HG02763 (cell line): ENCODE data around the gene PGGHG.

Source experiments
- ATAC-seq: cut with Tn5 transposase; IDR thresholded peaks from one replicate; pipeline ENCODE4 v1.9.1; 2021; ENCODE audit warnings: mild to moderate bottlenecking, moderate library complexity; ENCODE audit not compliant: unreplicated experiment

The PGGHG gene

DNA sequence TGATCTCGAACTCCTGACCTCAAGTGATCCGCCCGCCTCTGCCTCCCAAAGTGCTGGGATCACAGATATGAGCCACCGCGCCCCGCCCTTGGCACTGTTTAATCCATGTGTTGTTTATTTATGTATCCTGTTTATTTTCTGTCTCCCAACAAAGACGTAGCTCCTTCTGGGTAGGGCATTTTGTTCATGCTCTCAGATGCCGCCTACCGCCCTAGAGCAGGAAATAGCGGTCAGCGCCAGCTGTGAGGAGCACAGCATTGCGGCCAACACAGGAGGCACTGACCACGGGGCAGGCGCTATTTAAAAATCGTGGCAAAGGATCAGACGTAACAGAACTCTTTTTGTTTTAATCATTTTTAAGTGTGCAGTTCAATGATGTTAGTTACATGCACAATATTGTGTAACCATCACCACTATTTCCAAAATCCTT is 20.2 kb upstream of the PGGHG start:
- peak; percentile 41 for ATAC-seq

DNA sequence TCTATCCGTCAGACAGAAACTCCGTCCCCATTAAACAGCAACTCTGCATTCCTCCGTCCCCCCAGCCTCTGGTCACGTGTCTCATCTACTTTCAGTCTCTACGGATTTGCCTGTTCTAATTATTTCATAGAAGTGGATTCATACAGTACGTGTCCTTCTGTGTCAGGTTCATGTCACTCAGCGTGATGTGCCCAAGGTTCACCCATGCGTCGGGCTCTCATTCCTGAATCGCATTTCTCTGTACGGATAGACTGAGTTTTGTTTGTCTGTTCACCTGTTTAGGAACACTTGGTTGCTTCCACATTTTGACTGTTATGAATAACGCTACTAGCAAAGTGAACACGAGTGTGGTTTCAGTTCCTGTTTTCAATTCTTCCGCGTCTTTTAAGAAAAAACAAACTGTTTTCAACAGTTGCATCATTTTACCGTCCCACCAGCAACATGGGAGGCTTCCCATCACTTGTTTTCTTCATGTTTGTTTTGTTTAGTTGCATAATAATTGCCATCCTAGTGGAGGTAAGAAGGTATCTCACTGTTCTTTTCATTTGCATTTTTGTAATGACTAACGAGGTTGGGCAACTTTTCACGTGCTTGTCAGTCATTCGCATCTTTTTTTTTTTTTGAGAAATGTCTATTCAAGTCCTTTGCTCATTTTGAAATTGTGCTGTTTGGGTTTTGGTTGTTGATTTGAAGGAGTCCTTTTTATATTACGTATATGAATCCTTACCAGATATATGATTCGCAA is 19.6 kb upstream of the PGGHG start:
- peak; percentile 68 for ATAC-seq

DNA sequence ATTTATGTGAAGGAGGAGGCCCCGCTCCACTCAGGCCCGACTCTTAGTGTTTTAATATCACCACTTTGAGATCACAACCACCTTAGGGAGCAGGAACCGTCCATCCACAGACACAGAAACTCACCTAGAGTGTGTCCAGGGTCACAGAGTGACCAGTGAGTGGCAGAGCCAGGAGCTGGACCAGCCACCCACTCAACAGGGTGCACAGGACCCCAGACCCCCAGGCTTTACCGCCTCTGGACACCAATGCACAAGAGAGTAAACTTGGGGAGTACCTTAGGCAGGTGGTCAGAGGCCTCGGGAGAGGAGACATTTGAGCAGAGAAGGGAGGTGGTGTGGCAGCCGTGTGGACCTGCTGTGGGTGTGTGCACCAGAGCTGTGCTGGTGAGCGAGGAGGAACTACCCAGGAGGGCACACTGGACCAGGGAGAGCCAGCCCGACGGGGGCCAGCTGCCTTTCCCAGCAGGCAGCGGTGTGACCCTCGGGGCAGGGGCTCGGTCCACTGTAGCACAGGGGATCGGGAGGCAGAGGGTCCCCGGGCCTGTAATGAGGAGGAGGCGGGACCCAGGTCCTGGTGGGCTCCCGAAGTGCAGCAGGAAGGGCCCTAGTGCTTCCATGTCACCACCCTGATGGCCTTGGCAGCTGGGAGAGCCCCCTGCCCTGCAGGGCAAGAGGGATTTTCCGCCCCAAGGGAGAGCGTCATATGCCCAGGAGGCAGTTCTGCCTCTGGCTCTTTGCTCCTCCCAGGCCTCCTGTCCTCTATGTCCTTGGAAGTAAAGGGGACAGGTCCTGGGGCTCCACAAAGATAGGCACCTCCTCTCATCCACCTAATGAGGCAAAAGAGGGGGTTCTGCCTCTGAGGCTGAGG is 18.2 kb upstream of the PGGHG start:
- ATAC-seq = no peak

DNA sequence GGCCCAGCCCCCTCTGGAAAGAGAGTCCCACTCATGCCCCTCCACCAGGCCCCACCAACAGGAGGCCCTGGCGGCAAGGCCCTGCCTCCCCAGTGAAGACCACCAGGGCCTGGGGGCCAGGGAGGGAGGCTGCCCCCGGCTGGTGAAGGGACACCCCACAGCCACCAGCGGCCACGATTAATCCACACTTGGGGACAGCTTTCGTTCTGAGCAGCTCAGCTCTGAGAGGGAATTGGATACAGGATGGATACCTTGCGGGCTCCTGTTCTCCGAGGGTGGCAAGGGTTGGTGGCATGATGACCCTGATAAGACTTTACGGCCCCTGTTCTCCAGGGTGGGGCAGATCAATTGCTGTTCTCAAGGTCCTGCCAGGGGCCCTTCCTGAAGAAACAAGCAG is 17.6 kb upstream of the PGGHG start:
- no peak for ATAC-seq

DNA sequence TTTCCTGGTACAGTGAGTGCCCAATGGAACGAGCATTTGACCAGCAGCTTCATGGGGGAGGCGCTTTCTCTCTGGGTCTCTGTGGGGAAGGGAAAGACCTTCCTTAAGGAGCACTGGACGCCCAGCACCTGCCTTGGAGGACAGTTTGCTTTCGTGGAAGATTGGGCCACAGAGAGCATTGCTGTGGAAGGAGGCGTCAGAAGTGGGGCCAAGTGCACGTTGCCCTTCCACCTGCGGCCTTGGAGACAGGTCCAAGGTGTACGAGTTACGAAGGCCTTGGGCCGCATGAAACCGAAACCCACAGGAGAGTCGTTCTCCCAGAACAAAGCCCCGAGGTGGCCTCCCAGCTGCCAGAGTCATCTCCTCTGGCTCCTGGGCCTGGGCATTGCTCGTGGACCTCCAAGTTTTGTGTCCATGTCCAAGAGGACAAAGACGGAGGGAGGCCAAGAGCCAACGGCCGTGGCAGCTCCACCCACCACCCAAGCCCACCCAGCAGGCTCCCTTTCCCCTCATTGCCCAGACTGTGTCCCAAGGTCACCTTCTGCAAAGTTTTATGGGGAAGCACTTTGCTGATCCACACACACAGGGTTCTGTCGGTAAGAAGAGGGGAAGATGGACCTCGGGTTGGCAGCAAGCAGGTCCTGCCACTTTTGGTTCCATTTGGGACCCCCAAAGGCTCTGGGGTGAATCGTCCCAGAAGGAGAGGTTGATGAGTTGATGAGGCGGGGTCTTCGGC is 16.6 kb upstream of the PGGHG start:
- no peak for ATAC-seq

DNA sequence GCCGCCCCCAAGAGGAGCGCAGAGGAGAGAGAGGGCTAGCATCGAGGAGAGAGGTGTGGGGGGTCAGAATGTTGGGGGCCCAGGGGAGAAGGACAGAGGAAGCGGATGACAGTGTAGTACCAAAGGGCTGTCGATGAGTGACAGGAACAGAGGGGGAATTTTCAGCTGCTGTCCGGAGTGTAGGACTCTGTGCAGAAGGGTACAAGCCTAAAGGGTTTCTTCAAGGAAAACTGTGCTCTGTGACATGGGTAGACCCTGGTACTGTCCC is 16.1 kb upstream of the PGGHG start:
- no peak for ATAC-seq

DNA sequence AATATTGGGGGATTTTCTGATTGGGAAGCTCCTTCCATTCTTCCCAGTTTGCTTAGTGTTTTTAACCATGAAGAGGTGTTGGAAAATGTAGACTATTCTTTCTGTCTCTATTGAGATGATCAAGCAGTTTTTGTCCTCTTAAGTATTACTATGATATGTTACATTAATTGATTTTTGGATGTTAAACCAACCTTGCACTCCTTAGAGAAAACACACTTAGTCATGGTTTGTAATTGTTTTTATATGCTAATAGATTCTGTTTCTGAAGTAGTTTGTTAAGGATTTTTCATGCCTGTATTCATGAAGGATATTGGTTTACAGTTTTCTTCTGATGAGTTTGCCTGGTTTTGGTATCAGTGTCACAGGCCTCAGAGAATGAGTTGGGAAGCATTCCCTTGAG is 12.7 kb upstream of the PGGHG start:
- ATAC-seq = no peak

DNA sequence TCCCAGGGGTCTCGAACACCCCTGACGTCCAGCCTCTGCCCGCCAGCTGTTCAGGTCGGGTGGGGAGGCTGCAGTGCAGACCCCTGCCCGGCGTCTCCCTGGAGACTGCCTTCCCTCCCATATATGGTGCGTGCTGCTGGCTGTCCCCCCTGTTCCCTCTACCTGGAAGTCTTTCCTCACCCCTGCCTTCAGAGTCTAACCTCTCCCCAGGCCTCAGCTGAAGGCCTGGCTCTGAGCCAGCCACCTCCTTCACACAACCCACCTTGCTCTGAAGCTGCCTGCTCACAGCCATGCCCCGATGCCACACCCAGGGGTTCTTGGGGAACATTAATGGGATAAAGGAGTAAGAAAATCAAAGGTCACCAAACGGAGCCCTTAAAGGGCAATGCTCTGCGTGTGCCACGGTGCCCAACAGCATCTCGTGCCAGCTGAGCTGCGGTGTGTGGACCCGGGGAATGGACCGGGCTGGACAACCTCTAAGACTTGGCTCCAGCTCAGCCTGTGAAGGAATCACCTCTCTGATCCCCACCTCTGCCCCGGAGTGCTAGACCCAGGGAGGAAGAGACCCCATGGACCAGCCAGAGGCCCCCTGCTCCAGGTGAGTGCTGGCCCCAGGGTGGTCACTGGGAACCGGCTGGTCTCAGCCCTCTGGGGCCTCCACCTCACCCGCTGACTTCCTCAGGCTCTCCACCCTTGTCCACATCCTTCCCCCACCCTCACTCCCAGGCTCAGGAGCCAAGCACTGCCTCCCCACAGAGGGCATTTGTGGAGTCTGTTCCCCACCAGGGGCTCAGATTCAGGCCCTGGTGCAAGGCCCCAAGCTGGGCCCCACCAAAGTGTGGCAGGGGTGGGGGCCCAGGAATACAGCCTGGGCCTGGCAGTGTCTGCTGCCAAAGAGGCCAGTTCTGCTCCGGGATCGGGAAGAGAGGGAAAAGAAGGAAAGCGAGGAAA is 10.7 kb upstream of the PGGHG start, which contains the start of gene NLRP6:
Gene NLRP6 (plus strand): TSS at position 407 of the 951 bp plus-strand sequence. CDS start 163 bp downstream, at position 570.
- no peak for ATAC-seq

DNA sequence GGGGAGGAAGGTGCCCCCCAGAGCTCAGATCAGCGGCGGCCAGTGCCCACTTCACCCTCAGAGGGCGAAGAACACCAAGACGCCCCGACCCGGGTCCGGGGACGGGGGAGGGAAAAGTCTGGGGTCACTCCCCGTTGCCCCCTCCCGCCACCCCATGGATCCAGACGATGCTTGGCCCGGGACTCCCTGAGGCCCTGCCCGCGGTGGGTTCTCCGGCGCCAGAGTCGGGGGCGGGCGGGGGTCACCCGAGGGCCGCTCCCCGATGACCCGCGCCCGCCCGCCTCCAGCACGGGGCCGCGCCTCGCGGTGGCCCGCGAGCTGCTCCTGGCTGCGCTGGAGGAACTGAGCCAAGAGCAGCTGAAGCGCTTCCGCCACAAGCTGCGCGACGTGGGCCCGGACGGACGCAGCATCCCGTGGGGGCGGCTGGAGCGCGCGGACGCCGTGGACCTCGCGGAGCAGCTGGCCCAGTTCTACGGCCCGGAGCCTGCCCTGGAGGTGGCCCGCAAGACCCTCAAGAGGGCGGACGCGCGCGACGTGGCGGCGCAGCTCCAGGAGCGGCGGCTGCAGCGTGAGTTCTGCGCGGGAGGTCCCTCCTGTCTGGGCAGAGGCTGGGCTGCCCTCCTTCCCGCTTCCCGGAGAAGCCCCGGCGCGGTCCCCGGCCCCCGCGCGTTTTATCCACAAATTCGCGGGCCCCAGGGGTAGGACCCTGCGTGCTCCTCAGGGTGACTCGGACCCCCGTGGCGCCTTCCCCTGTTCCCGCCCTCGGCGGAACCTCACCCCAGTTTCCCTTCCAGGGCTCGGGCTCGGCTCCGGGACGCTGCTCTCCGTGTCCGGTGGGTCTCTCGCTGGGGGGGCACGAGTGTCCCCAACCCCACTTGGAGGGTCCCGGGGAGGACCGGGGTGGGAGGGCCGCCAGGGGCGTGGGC is 9.6 kb upstream of the PGGHG start:
- no peak for ATAC-seq

DNA sequence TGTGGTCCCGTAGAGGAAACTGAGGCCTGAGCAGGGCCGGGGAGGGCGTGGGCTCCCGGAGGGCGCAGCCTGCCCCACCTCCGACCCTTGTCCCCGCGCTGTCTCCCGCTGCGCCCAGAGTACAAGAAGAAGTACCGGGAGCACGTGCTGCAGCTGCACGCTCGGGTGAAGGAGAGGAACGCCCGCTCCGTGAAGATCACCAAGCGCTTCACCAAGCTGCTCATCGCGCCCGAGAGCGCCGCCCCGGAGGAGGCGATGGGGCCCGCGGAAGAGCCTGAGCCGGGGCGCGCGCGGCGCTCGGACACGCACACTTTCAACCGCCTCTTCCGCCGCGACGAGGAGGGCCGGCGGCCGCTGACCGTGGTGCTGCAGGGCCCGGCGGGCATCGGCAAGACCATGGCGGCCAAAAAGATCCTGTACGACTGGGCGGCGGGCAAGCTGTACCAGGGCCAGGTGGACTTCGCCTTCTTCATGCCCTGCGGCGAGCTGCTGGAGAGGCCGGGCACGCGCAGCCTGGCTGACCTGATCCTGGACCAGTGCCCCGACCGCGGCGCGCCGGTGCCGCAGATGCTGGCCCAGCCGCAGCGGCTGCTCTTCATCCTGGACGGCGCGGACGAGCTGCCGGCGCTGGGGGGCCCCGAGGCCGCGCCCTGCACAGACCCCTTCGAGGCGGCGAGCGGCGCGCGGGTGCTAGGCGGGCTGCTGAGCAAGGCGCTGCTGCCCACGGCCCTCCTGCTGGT is 8.8 kb upstream of the PGGHG start:
- no peak for ATAC-seq

DNA sequence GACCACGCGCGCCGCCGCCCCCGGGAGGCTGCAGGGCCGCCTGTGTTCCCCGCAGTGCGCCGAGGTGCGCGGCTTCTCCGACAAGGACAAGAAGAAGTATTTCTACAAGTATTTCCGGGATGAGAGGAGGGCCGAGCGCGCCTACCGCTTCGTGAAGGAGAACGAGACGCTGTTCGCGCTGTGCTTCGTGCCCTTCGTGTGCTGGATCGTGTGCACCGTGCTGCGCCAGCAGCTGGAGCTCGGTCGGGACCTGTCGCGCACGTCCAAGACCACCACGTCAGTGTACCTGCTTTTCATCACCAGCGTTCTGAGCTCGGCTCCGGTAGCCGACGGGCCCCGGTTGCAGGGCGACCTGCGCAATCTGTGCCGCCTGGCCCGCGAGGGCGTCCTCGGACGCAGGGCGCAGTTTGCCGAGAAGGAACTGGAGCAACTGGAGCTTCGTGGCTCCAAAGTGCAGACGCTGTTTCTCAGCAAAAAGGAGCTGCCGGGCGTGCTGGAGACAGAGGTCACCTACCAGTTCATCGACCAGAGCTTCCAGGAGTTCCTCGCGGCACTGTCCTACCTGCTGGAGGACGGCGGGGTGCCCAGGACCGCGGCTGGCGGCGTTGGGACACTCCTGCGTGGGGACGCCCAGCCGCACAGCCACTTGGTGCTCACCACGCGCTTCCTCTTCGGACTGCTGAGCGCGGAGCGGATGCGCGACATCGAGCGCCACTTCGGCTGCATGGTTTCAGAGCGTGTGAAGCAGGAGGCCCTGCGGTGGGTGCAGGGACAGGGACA is 8.0 kb upstream of the PGGHG start:
- no peak for ATAC-seq

DNA sequence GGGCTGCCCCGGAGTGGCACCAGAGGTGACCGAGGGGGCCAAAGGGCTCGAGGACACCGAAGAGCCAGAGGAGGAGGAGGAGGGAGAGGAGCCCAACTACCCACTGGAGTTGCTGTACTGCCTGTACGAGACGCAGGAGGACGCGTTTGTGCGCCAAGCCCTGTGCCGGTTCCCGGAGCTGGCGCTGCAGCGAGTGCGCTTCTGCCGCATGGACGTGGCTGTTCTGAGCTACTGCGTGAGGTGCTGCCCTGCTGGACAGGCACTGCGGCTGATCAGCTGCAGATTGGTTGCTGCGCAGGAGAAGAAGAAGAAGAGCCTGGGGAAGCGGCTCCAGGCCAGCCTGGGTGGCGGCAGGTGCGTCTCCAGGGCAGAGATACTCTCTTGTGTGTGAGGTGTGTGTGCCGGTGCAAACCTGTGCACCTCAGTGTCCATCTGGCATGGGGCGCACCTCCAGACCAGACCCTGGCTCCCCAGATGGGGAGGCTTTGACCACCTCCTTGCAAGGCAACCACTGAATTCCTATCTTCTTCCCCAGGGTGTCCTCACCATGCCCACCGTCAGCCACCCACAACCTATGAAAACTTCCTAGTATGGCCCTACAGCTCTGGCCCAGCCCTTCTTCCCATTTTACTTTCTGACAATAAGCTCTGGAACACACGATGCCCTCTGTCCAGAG is 7.3 kb upstream of the PGGHG start:
- ATAC-seq = no peak

DNA sequence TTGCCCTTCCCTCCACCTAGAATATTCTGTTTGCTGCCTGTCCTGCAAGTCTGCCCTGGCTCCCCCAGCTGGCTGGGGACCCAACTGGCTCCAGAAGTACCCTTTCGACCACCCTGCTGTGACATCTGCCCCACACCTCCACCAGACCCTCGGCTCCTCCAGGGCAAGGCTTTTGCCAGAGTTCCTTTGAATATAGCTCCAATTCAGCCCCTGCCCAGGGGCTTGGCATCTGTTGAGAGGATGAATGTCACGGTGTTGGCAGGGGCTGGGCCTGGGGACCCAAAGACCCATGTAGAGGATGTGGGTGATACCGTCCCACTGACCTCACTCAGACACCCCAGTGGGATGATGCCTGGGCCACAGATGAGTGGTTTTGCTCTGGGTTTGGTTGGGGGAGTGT is 6.8 kb upstream of the PGGHG start:
- ATAC-seq = no peak

DNA sequence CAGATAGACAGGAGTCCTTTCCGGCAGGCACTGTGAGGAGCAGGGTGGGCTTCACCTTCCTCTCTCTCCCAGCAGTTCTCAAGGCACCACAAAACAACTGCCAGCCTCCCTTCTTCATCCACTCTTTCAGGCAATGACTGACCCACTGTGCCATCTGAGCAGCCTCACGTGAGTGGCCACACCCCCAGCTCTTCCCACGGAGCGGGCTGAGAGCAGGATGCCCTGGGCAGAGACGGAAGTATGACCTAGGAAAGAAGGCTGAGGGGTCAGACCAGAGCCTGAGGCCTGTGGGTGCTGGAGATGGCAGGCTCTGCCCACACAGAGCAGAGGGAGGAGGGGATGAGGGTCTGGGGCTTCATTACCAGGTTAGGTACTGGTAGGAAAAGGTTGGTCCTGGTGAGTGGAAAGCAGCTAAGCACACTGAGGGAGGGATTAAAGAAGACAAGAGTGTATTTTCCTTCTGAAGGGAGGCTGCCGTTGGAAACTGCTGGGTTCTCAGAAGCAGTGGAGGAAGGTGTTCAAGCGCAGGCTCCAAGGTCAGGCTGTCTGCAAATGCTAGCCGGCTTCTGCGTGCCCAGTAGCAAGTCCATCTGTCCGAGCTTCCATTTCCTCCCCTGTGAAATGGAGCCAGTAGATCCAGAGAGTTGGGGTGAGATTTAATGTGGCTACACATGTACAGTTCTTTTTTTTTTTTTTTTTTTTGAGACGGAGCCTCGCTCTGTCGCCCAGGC is 6.1 kb upstream of the PGGHG start:
- ATAC-seq = no peak

DNA sequence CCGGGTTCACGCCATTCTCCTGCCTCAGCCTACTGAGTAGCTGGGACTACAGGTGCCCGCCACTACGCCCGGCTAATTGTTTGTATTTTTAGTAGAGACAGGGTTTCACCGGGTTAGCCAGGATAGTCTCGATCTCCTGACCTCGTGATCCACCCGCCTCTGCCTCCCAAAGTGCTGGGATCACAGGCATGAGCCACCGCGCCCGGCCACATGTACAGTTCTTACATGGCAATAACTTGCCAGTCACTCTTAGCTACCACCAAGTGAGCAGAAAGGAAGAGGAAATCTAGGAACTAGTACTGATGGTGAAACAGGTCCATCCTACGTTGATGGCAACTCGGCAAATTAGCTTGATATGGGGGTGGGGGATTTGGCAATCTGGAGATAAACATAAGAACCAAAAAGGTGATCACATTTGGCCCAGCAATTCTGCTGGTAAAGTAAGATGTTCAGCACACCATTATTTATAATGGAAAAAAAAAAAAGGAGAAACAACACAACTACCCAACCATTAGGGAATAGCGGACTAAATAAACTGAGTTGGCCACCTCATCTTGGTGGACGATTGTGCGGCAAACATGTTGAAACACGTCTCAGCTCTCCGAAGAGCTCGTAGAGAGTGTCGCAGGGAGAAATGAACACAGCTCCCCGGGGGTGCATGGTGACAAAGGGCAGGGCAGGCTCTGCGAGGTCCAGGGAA is 5.4 kb upstream of the PGGHG start:
- no peak for ATAC-seq
